A549 (cell line): ENCODE data around the gene ZMYND8. TPM values are rescaled to one million over a fixed set of nuclear protein-coding genes. Genes with fewer than 3 reads are reported as not detected.

Experiments
- ATOH8 ChIP-seq: fragments of 250-450 bp; sonication (Bioruptor Pico); IDR thresholded peaks from 2 replicates; pipeline ENCODE4 v1.5.0; 2020; ENCODE audit warnings: low read depth, mild to moderate bottlenecking, moderate library complexity
- CBX2 ChIP-seq: fragments of 200-600 bp; sonication (generic); IDR thresholded peaks from 2 replicates; pipeline ENCODE4 v1.6.1; 2016; ENCODE audit warnings: low read depth, mild to moderate bottlenecking, borderline replicate concordance
- CBX8 ChIP-seq: fragments of 200-600 bp; sonication (generic); IDR thresholded peaks from 2 replicates; pipeline ENCODE4 v1.6.1; 2016
- CEBPB ChIP-seq, 2 experiments: fragments of >200 bp in 1 of 2; sonication (Bioruptor Twin) in 1 of 2; formaldehyde crosslinking in 1 of 2; IDR thresholded peaks; 2 replicates each; pipeline ENCODE4 v1.6.1; 2012 to 2016
- CHD2 ChIP-seq: fragments of 150-350 bp; IDR thresholded peaks from 2 replicates; pipeline ENCODE4 v1.6.1; 2014; ENCODE audit warnings: low read length; ENCODE audit not compliant: partially characterized antibody
- E2F6 ChIP-seq: IDR thresholded peaks from 2 replicates; pipeline ENCODE4 v1.6.1; 2012; ENCODE audit warnings: low read depth, borderline replicate concordance
- EHF ChIP-seq: fragments of 250-450 bp; sonication (Bioruptor Pico); IDR thresholded peaks from 2 replicates; pipeline ENCODE4 v1.5.0; 2020; ENCODE audit warnings: mild to moderate bottlenecking
- EHMT2 ChIP-seq: fragments of 200-600 bp; sonication (generic); IDR thresholded peaks from 2 replicates; pipeline ENCODE4 v1.6.1; 2016; ENCODE audit warnings: antibody characterized with exemption, low read depth, mild to moderate bottlenecking, moderate library complexity
- ELK1 ChIP-seq: fragments of 150-350 bp; IDR thresholded peaks from 2 replicates; pipeline ENCODE4 v1.6.1; 2014; ENCODE audit warnings: low read depth, mild to moderate bottlenecking, low read length
- FOSB ChIP-seq: fragments of 250-450 bp; sonication (Bioruptor Pico); IDR thresholded peaks from 2 replicates; pipeline ENCODE4 v1.5.0; 2020; ENCODE audit warnings: mild to moderate bottlenecking, moderate library complexity
- FOSL2 ChIP-seq, 2 experiments: fragments of 450-650 bp in 1 of 2; fragments of >200 bp in 1 of 2; sonication (Bioruptor Twin) in 1 of 2; formaldehyde crosslinking; IDR thresholded peaks; 2 replicates each; pipeline versions ENCODE4 v1.5.0 to v1.6.1; 2016 to 2020; ENCODE audit warnings: mild to moderate bottlenecking in 1 of 2, moderate library complexity in 1 of 2
- FOXS1 ChIP-seq: fragments of 250-450 bp; sonication (Bioruptor Pico); IDR thresholded peaks from 2 replicates; pipeline ENCODE4 v1.5.0; 2020; ENCODE audit warnings: mild to moderate bottlenecking, moderate library complexity
- HEYL ChIP-seq: fragments of 250-450 bp; sonication (Bioruptor Pico); IDR thresholded peaks from 2 replicates; pipeline ENCODE4 v1.8.0; 2021; ENCODE audit warnings: mild to moderate bottlenecking, moderate library complexity
- HMGXB4 ChIP-seq: fragments of 250-450 bp; sonication (Bioruptor Pico); IDR thresholded peaks from 2 replicates; pipeline ENCODE4 v1.5.0; 2021; ENCODE audit warnings: mild to moderate bottlenecking, moderate library complexity, borderline replicate concordance
- HOXB13 ChIP-seq: fragments of 250-450 bp; sonication (Bioruptor Pico); IDR thresholded peaks from 2 replicates; pipeline ENCODE4 v1.5.0; 2020; ENCODE audit warnings: low read depth, mild to moderate bottlenecking, moderate library complexity
- JUN ChIP-seq, 2 experiments: fragments of >200 bp; sonication (Bioruptor Twin); formaldehyde crosslinking; IDR thresholded peaks; 2 replicates in 1 of 2; 3 replicates in 1 of 2; pipeline ENCODE4 v1.6.1; 2016 to 2017
- JUNB ChIP-seq: fragments of >200 bp; sonication (Bioruptor Twin); formaldehyde crosslinking; IDR thresholded peaks from 2 replicates; pipeline ENCODE4 v1.6.1; 2016
- KDM1A ChIP-seq: fragments of 200-600 bp; sonication (generic); IDR thresholded peaks from 2 replicates; pipeline ENCODE4 v1.6.1; 2016; ENCODE audit warnings: low read depth, mild to moderate bottlenecking
- KDM5A ChIP-seq: fragments of 200-600 bp; sonication (generic); IDR thresholded peaks from 2 replicates; pipeline ENCODE4 v1.6.1; 2016; ENCODE audit warnings: antibody characterized with exemption, mild to moderate bottlenecking
- MAX ChIP-seq: IDR thresholded peaks from 2 replicates; pipeline ENCODE4 v1.6.1; 2012
- MAZ ChIP-seq: fragments of 150-350 bp; IDR thresholded peaks from 2 replicates; pipeline ENCODE4 v1.6.1; 2014; ENCODE audit warnings: antibody characterized with exemption, low read depth, low read length, borderline replicate concordance
- NR3C1 ChIP-seq: fragments of >200 bp; sonication (Bioruptor Twin); formaldehyde crosslinking; IDR thresholded peaks from 3 replicates; pipeline ENCODE4 v1.6.1; 2017
- PBX3 ChIP-seq: IDR thresholded peaks from 2 replicates; pipeline ENCODE4 v1.6.1; 2012
- POLR2A ChIP-seq: IDR thresholded peaks from 2 replicates; pipeline ENCODE4 v1.6.1; 2012; ENCODE audit warnings: mild to moderate bottlenecking, low read length
- POLR2AphosphoS2 ChIP-seq: conservative IDR thresholded peaks from 2 replicates; pipeline ENCODE4 v1.6.1; 2012; ENCODE audit warnings: low read length, improper control_type of control experiment, inconsistent platforms
- RARB ChIP-seq: fragments of 250-450 bp; sonication (Bioruptor Pico); IDR thresholded peaks from 2 replicates; pipeline ENCODE4 v1.8.0; 2021; ENCODE audit warnings: mild to moderate bottlenecking, moderate library complexity
- RCOR1 ChIP-seq: fragments of 150-350 bp; IDR thresholded peaks from 2 replicates; pipeline ENCODE4 v1.6.1; 2014; ENCODE audit warnings: antibody characterized with exemption, low read length, low read depth
- REST ChIP-seq: fragments of 200-600 bp; sonication (generic); IDR thresholded peaks from 2 replicates; pipeline ENCODE4 v1.6.1; 2016; ENCODE audit warnings: antibody characterized with exemption, mild to moderate bottlenecking, moderate library complexity
- RNF2 ChIP-seq: fragments of 200-600 bp; sonication (generic); IDR thresholded peaks from 2 replicates; pipeline ENCODE4 v1.6.1; 2016; ENCODE audit warnings: low read depth, mild to moderate bottlenecking, antibody characterized with exemption, moderate library complexity, borderline replicate concordance
- SREBF2 ChIP-seq: fragments of 450-650 bp; IDR thresholded peaks from 2 replicates; pipeline ENCODE4 v1.6.1; 2014; ENCODE audit warnings: mild to moderate bottlenecking, moderate library complexity
- TFCP2L1 ChIP-seq: fragments of 250-450 bp; sonication (Bioruptor Pico); IDR thresholded peaks from 2 replicates; pipeline ENCODE4 v1.5.0; 2021; ENCODE audit warnings: mild to moderate bottlenecking
- ZNF302 ChIP-seq: fragments of 250-450 bp; sonication (Bioruptor Pico); IDR thresholded peaks from 2 replicates; pipeline ENCODE4 v1.9.0; 2021; ENCODE audit warnings: inconsistent platforms, mild to moderate bottlenecking, moderate library complexity
- polyA plus RNA-seq, 4 experiments: library from polyadenylated mRNA; depleted of rRNA in 3 of 4; stranded (reverse); fragments of >200 nt; fragmentation: RNase III in 1 of 4; extraction: RNeasy Plus Mini Kit Qiagen cat#74134 plus additional on column Dnase treatment in 1 of 4; gene quantifications; 2 replicates in 3 of 4; 3 replicates in 1 of 4; pipeline ENCODE4 v1.2.3, GENCODE V29; 2011 to 2017

Gene ZMYND8
- polyA plus RNA-seq, 2 of the 4 experiments (the other 2 are of a cell fraction) = 10.4 to 24.9 TPM

GRCh38 chr20:47315339-47316056 is 41.0 kb downstream of the ZMYND8 start (continued):
- TF ChIP-seq HMGXB4 (CRISPR knock-in tag) (no peak), FOSB (no peak), FOXS1 (CRISPR knock-in tag) (no peak; the same call in 1 of the 2 replicates), ELK1 (no peak), REST (no peak), E2F6 (no peak), EHF (CRISPR knock-in tag) (peak; percentile 68; the same call in 1 of the 2 replicates), MAX (peak; percentile 57), KDM1A (no peak), ZNF302 (CRISPR knock-in tag) (no peak), EHMT2 (no peak), HOXB13 (peak; percentile 64; the same call in 1 of the 2 replicates), RARB (no peak; the same call in 1 of the 2 replicates), JUN (IDR thresholded peaks at IDR 0.05) (peak in 1 of 2 experiments; percentile 33; a peak in 1 of 5 replicates), POLR2A (no peak), SREBF2 (no peak), KDM5A (no peak), RNF2 (no peak), CBX2 (no peak), TFCP2L1 (CRISPR knock-in tag) (peak; percentile 28; the same call in 1 of the 2 replicates), FOSL2 (IDR thresholded peaks at IDR 0.05) (no peak), FOSL2 (CRISPR knock-in tag; IDR thresholded peaks at IDR 0.05) (peak; percentile 81), JUNB (no peak; the same call in 1 of the 2 replicates), CEBPB (IDR thresholded peaks at IDR 0.05) (no peak), PBX3 (no peak), NR3C1 (no peak), MAZ (no peak), POLR2AphosphoS2 (no peak), HEYL (CRISPR knock-in tag) (no peak), RCOR1 (no peak), ATOH8 (CRISPR knock-in tag) (peak; percentile 61), CHD2 (peak; percentile 30), CBX8 (no peak)
